Panc1 (cell line): ENCODE measurements around the gene DCAF8. TPM values are rescaled to one million over a fixed set of nuclear protein-coding genes. Genes with fewer than 3 reads are reported as not detected.

Source experiments
- ATAC-seq: fragments of 200-7000 bp; cut with Tn5 transposase; 2 replicates; pipeline ENCODE4 v1.9.1; 2020; ENCODE audit warnings: mild to moderate bottlenecking, moderate library complexity
- BruUV-seq: library from RNA; stranded (reverse); fragments of 400-500 nt; replicated peaks from 2 replicates; lab custom pipeline; 2021; lab: Mats Ljungman, UMichigan
- CTCF ChIA-PET: fragments of 300-600 bp; sonication (Branson Sonifier 250); formaldehyde crosslinking; loops from one replicate; lab custom pipeline; 2022; ENCODE audit warnings: antibody characterized with exemption; lab: Charles Lee
- POLR2A ChIA-PET: fragments of 300-600 bp; sonication (Branson Sonifier 250); formaldehyde crosslinking; loops from one replicate; lab custom pipeline; 2022; ENCODE audit warnings: antibody characterized with exemption; lab: Charles Lee
- DNase-seq: peaks from one replicate; pipeline ENCODE4 v3.0.0-alpha.2; 2010; ENCODE audit warnings: low read depth, low spot score
- H3K27ac ChIP-seq: 2 replicates; pipeline ENCODE4 v1.5.1; 2011; ENCODE audit warnings: mild to moderate bottlenecking, low read length, inconsistent platforms
- H3K27me3 ChIP-seq: fragments of 200-500 bp; sonication (Bioruptor generic); 2 replicates; pipeline ENCODE4 v1.6.0; 2014; ENCODE audit warnings: low read length, inconsistent platforms; ENCODE audit not compliant: control insufficient read depth, insufficient read depth
- H3K36me3 ChIP-seq: fragments of 200-500 bp; sonication (Bioruptor generic); 2 replicates; pipeline ENCODE4 v1.5.1; 2014; ENCODE audit warnings: inconsistent platforms, mild to moderate bottlenecking, low read length, moderate library complexity; ENCODE audit not compliant: control insufficient read depth, insufficient read depth
- H3K4me1 ChIP-seq: 2 replicates; pipeline ENCODE4 v1.5.1; 2011; ENCODE audit warnings: inconsistent platforms, mild to moderate bottlenecking, low read length, moderate library complexity; ENCODE audit not compliant: control insufficient read depth, insufficient read depth
- H3K4me3 ChIP-seq, 2 experiments: 2 replicates each; pipeline ENCODE4 v1.5.1; 2011 to 2012; ENCODE audit warnings: low read depth in 2 of 2, low read length in 2 of 2, mild to moderate bottlenecking in 2 of 2, inconsistent platforms in 1 of 2, moderate library complexity in 1 of 2
- H3K9me3 ChIP-seq: fragments of 200-500 bp; sonication (Bioruptor generic); 2 replicates; pipeline ENCODE4 v1.5.1; 2014; ENCODE audit warnings: low read depth, mild to moderate bottlenecking, inconsistent platforms, low read length, moderate library complexity; ENCODE audit not compliant: control insufficient read depth, insufficient read depth
- CTCF ChIP-seq: fragments of 450-650 bp; IDR thresholded peaks from 2 replicates; pipeline ENCODE4 v1.5.1; 2017; ENCODE audit warnings: mild to moderate bottlenecking
- POLR2AphosphoS5 ChIP-seq: IDR thresholded peaks from 2 replicates; pipeline ENCODE4 v1.6.1; 2012; ENCODE audit warnings: mild to moderate bottlenecking, low read depth, low read length, moderate library complexity
- REST ChIP-seq, 2 experiments: IDR thresholded peaks; 2 replicates each; pipeline ENCODE4 v1.6.1; 2011 to 2012; ENCODE audit warnings: low read depth in 2 of 2, control low read depth in 1 of 2, low read length in 1 of 2, mild to moderate bottlenecking in 1 of 2, moderate library complexity in 1 of 2; ENCODE audit not compliant: insufficient read depth in 1 of 2
- SIN3A ChIP-seq: IDR thresholded peaks from 2 replicates; pipeline ENCODE4 v1.6.1; 2012; ENCODE audit warnings: low read depth, mild to moderate bottlenecking, low read length, moderate library complexity, borderline replicate concordance; ENCODE audit not compliant: insufficient read depth
- TCF7L2 ChIP-seq: IDR thresholded peaks from 2 replicates; pipeline ENCODE4 v1.6.1; 2011; ENCODE audit warnings: mild to moderate bottlenecking, low read depth, low read length, inconsistent platforms
- in situ Hi-C: cut with HindIII; loops from 2 replicates; pipeline ENCODE4 v1.10.0; 2016; ENCODE audit warnings: low sequenced_read_pairs, low pct_unique_long_range_greater_than_20kb
- intact Hi-C: fragments of 100-400 bp; cut with micrococcal nuclease; formaldehyde crosslinking; loops from one replicate; pipeline ENCODE4 v1.10.0; 2022; ENCODE audit not compliant: unreplicated experiment
- total RNA-seq: library from RNA; stranded (reverse); gene quantifications from one replicate; pipeline ENCODE4 v1.2.1, GENCODE V29; 2021; ENCODE audit not compliant: unreplicated experiment

Gene DCAF8
- total RNA-seq, 1 experiment from 2014 or later, result 127 TPM

GRCh38 chr1:160222546-160222945 is 39.8 kb downstream of the DCAF8 start:
- CTCF ChIA-PET, result no interaction called here
- no TSS peak for BruUV-seq
- ATAC-seq (no peak), DNase-seq (no peak)
- no peak overlapping the region for H3K27ac ChIP-seq
- H3K4me1 ChIP-seq, result no peaks in the 10 kb centered on the region
- no peak overlapping the region for H3K4me3 ChIP-seq
- no peaks in the 10 kb centered on the region for H3K27me3 ChIP-seq
- TF ChIP-seq SIN3A, result no peak
- TF ChIP-seq POLR2AphosphoS5, result no peak
- no peak for TF ChIP-seq CTCF
- TF ChIP-seq REST (IDR thresholded peaks at IDR 0.05; ENCODE audit: insufficient read depth in 1 of 2, low read depth in 2 of 2, low read length in 1 of 2), result no peak
- no peak for TF ChIP-seq TCF7L2
- in situ Hi-C loops, result no loop called here
- POLR2A ChIA-PET, result no interaction called here
- peaks cover 40% of the 10 kb centered on the region for H3K36me3 ChIP-seq
- H3K9me3 ChIP-seq, result no peaks in the 10 kb centered on the region
- intact Hi-C loops, result loop anchor here (10.0 kb wide), 1 partner anchor 1972 kb away; no protein-coding TSS in a partner anchor

GRCh38 chr1:160221089-160221488 is 41.3 kb downstream of the DCAF8 start:
- peaks cover 41% of the 10 kb centered on the region for H3K36me3 ChIP-seq
- no peaks in the 10 kb centered on the region for H3K9me3 ChIP-seq
- POLR2A ChIA-PET, result no interaction called here
- H3K4me1 ChIP-seq, result no peaks in the 10 kb centered on the region
- ATAC-seq (no peak), DNase-seq (no peak)
- no peaks in the 10 kb centered on the region for H3K27me3 ChIP-seq
- TF ChIP-seq TCF7L2 (no peak), SIN3A (no peak), CTCF (no peak), REST (IDR thresholded peaks at IDR 0.05; ENCODE audit: insufficient read depth in 1 of 2, low read depth in 2 of 2, low read length in 1 of 2) (no peak), POLR2AphosphoS5 (no peak)
- H3K4me3 ChIP-seq, result no peak overlapping the region
- no peak overlapping the region for H3K27ac ChIP-seq
- in situ Hi-C loops (no loop called here), intact Hi-C loops (loop anchor here (10.0 kb wide), 1 partner anchor 1974 kb away; no protein-coding TSS in a partner anchor)
- CTCF ChIA-PET, result interaction anchor here (0.7 kb wide), 1 partner anchor 28 kb away, joined by 3 read pairs; no protein-coding TSS in a partner anchor
- BruUV-seq, result no TSS peak
